Spleen (tissue), 11 donors: ENCODE measurements around the gene EHMT1. TPM values are rescaled to one million over a fixed set of nuclear protein-coding genes. Genes with fewer than 3 reads are reported as not detected.

Experiments
- DNase-seq: peaks from one replicate; pipeline ENCODE4 v3.0.0-alpha.2; 2020
- H3K27ac ChIP-seq, 8 donors: fragments of 200-600 bp; sonication (generic) in 7 of 8; 1 replicate in 4 of 8; 2 replicates in 4 of 8; pipeline versions ENCODE4 v1.5.0 to v1.8.0; 2016 to 2021; ENCODE audit warnings: inconsistent platforms in 4 of 8, mild to moderate bottlenecking in 4 of 8, moderate library complexity in 1 of 8
- H3K27me3 ChIP-seq, 7 donors: fragments of 200-600 bp; sonication (generic) in 6 of 7; replicated peaks in 1 of 7; 1 replicate in 4 of 7; 2 replicates in 3 of 7; pipeline versions ENCODE4 v1.5.0 to v1.8.0; 2016 to 2021; ENCODE audit warnings: inconsistent platforms in 3 of 7, mild to moderate bottlenecking in 1 of 7
- H3K36me3 ChIP-seq, 6 donors: fragments of 200-600 bp; sonication (generic) in 5 of 6; 1 replicate in 4 of 6; 2 replicates in 2 of 6; pipeline versions ENCODE4 v1.5.0 to v1.8.0; 2016 to 2021; ENCODE audit warnings: inconsistent platforms in 2 of 6
- H3K4me1 ChIP-seq, 6 donors: fragments of 200-600 bp; sonication (generic) in 5 of 6; 1 replicate in 3 of 6; 2 replicates in 3 of 6; pipeline versions ENCODE4 v1.5.0 to v1.8.0; 2016 to 2021; ENCODE audit warnings: inconsistent platforms in 3 of 6
- H3K4me3 ChIP-seq, 8 donors: fragments of 200-600 bp; sonication (generic) in 7 of 8; 1 replicate in 4 of 8; 2 replicates in 4 of 8; pipeline versions ENCODE4 v1.5.0 to v1.8.0; 2016 to 2021; ENCODE audit warnings: inconsistent platforms in 4 of 8, mild to moderate bottlenecking in 4 of 8, moderate library complexity in 2 of 8
- H3K9me3 ChIP-seq, 8 donors: fragments of 200-600 bp; sonication (generic) in 7 of 8; 1 replicate in 4 of 8; 2 replicates in 4 of 8; pipeline versions ENCODE4 v1.5.0 to v1.8.0; 2016 to 2021; ENCODE audit warnings: inconsistent platforms in 4 of 8
- POLR2A ChIP-seq, 3 donors: fragments of 450-650 bp; IDR thresholded peaks; one replicate each; pipeline ENCODE4 v1.5.1; 2017; ENCODE audit warnings: antibody characterized with exemption in 3 of 3, mild to moderate bottlenecking in 1 of 3
- POLR2AphosphoS5 ChIP-seq, 3 donors: sonication (generic); formaldehyde crosslinking; IDR thresholded peaks; one replicate each; pipeline ENCODE4 v1.5.1; 2017; ENCODE audit warnings: antibody characterized with exemption in 3 of 3
- WGBS, 5 donors: extraction: QIAGEN DNeasy Blood & Tissue Kit in 3 of 5; methylation state at CpG; one replicate each; pipeline versions ENCODE4 v1.1.5 to v1.1.7; 2013 to 2018; 5-methylcytosine and 5-hydroxymethylcytosine counted together
- intact Hi-C: fragments of 100-400 bp; cut with DNase I; formaldehyde crosslinking; loops from one replicate; pipeline ENCODE4 v1.15.0; 2023; ENCODE audit warnings: low total_unique reads
- polyA plus RNA-seq, 3 donors: library from polyadenylated mRNA; stranded (reverse); fragments of 200-250 nt; gene quantifications; one replicate each; pipeline ENCODE4 v1.2.1, GENCODE V29; 2013
- total RNA-seq, 7 donors: library from RNA; depleted of rRNA in 3 of 7; stranded (reverse); fragments of >200 nt in 3 of 7; fragmentation: NEBNext Ultra II Directional in 4 of 7; extraction: Animal tissue kit (Norgen Biotek cat#: 25700) in 4 of 7; gene quantifications; one replicate each; pipeline versions ENCODE4 v1.1.0 to v1.2.1, GENCODE V29; 2016 to 2021
- TF ChIP-seq, protein P1 (sequence below), 11 experiments: fragments of 200-600 bp in 7 of 11; fragments of 450-650 bp in 4 of 11; sonication (generic) in 4 of 11; IDR thresholded peaks in 8 of 11; conservative IDR thresholded peaks in 3 of 11; 1 replicate in 7 of 11; 2 replicates in 4 of 11; pipeline versions ENCODE4 v1.4.0 to v1.8.0; 2016 to 2021; ENCODE audit warnings: antibody characterized with exemption in 11 of 11, inconsistent platforms in 4 of 11, mild to moderate bottlenecking in 1 of 11
- donor health status: healthy with polysubstance abuse.
- donor health status: DM: no; HTN: no; CAD: no; lungs with moderate emphysema.
- donor health status: DM: no; HTN: no; CAD: no.
- donor health status: Bipolar disorder and iron deficiency.
- donor health status: healthy.
- donor health status: DM: no; HTN: no; CAD: no.
- donor health status: DM: yes; HTN: yes; CAD: no.

EHMT1 gene
- total and polyA plus RNA-seq, 10 donors = 35.5 to 163 (median 122) TPM

DNA sequence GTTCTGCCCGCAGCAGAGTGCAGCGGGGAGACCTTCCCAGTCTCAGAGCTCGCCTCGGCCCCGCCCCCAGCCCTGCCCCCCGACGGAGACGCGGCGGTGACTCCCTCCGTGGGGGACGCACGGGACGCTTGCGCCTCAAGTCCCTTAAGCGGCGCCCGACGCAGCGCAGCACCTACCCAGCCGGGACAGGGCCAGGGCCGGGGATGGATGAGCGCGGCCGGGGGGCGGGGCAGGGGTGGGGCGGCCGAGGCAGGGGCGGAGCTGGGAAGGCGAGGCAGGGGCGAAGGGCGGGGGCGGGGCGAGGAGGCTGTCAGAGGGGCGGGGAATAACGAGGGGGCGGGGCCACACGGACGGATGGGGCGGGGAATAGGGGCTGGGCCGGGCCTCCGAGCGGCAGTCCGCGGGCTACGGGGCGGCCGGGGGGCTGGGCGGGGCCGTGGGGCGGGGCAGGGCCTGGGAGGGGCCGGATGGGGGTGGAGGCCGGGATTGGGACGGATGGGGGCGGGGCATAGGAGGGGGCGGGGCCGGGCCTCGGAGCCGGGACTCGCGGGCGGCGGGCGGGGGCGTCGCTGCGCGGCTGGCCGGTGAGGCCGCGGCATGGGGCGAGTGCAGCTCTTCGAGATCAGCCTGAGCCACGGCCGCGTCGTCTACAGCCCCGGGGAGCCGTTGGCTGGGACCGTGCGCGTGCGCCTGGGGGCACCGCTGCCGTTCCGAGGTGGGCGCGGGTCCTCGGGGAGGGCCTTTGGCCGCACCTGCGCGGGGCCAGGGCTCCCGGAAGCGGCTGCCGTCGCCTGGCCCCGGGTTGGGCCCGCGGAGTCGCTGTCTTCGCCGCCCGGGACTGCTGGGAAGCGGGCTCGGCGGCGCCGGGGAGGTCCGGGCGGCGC, 13.4 kb upstream of the EHMT1 start, which contains the start of gene ARRDC1:
TSS of gene ARRDC1 (plus strand) at position 566 of the 884 bp plus-strand sequence. CDS start at position 598, 32 bp downstream.
- DNase-seq = peak; percentile 99
- intact Hi-C loops = no loop called here
- no peaks in the 10 kb centered on the region for H3K9me3 ChIP-seq
- no peaks in the 10 kb centered on the region for H3K27me3 ChIP-seq
- 0 to 2% (median 1%) methylated on average over 10 to 111 of the region's 111 CpGs for WGBS, 5 donors
- H3K4me1 ChIP-seq = peaks cover 15 to 74% (median 45%) of the 10 kb centered on the region in 6 donors
- H3K36me3 ChIP-seq = peaks cover 0 to 18% (median 0%) of the 10 kb centered on the region in 6 donors
- peak within 1 kb of the TSS; percentile 70 to 97 (median 87) for H3K4me3 ChIP-seq
- H3K27ac ChIP-seq = peak within 1 kb of the TSS; percentile 75 to 98 (median 94)
- TF ChIP-seq POLR2A (IDR thresholded peaks at IDR 0.05) (no peak), POLR2AphosphoS5 (IDR thresholded peaks at IDR 0.05) (peak; percentile 75 to 79 (median 77))
- TF ChIP-seq, protein P1, sequence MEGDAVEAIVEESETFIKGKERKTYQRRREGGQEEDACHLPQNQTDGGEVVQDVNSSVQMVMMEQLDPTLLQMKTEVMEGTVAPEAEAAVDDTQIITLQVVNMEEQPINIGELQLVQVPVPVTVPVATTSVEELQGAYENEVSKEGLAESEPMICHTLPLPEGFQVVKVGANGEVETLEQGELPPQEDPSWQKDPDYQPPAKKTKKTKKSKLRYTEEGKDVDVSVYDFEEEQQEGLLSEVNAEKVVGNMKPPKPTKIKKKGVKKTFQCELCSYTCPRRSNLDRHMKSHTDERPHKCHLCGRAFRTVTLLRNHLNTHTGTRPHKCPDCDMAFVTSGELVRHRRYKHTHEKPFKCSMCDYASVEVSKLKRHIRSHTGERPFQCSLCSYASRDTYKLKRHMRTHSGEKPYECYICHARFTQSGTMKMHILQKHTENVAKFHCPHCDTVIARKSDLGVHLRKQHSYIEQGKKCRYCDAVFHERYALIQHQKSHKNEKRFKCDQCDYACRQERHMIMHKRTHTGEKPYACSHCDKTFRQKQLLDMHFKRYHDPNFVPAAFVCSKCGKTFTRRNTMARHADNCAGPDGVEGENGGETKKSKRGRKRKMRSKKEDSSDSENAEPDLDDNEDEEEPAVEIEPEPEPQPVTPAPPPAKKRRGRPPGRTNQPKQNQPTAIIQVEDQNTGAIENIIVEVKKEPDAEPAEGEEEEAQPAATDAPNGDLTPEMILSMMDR (IDR thresholded peaks at IDR 0.05 in 8 of 11, conservative IDR thresholded peaks at IDR 0.05 in 3 of 11) = peak in 1 of 11 experiments; percentile 8

- no peaks in the 10 kb centered on the region for H3K9me3 ChIP-seq
- WGBS, 5 donors = 0 to 7% (median 4%) methylated on average over 6 to 57 of the region's 57 CpGs
- peak overlapping the region; percentile 70 to 97 (median 87) for H3K4me3 ChIP-seq
- H3K36me3 ChIP-seq = peaks cover 0 to 18% (median 0%) of the 10 kb centered on the region in 6 donors
- TF ChIP-seq, protein P1 (IDR thresholded peaks at IDR 0.05 in 8 of 11, conservative IDR thresholded peaks at IDR 0.05 in 3 of 11) = no peak
- no peak for TF ChIP-seq POLR2AphosphoS5 (IDR thresholded peaks at IDR 0.05)
- DNase-seq = peak; percentile 92
- no peaks in the 10 kb centered on the region for H3K27me3 ChIP-seq
- H3K4me1 ChIP-seq = peaks cover 15 to 82% (median 48%) of the 10 kb centered on the region in 6 donors
- intact Hi-C loops = no loop called here
- H3K27ac ChIP-seq = peak overlapping the region; percentile 75 to 98 (median 94)
These were observed 12.7 kb upstream of the EHMT1 start for GRCh38 chr9:137606005-137606621.

GRCh38 chr9:137606734-137607138, 12.1 kb upstream of the EHMT1 start:
- intact Hi-C loops = no loop called here
- WGBS, 5 donors = 36 to 59% (median 44%) methylated on average over 10 to 13 of the region's 13 CpGs
- peak overlapping the region in 7 of 8 donors; percentile 36 to 98 (median 96) for H3K27ac ChIP-seq

More at GRCh38 chr9:137606734-137607138, 12.1 kb upstream of the EHMT1 start:
- DNase-seq = peak; percentile 90
- TF ChIP-seq POLR2AphosphoS5 (IDR thresholded peaks at IDR 0.05) (no peak), POLR2A (IDR thresholded peaks at IDR 0.05) (no peak)
- TF ChIP-seq, protein P1 (IDR thresholded peaks at IDR 0.05 in 8 of 11, conservative IDR thresholded peaks at IDR 0.05 in 3 of 11) = no peak
- no peaks in the 10 kb centered on the region for H3K9me3 ChIP-seq
- peak overlapping the region; percentile 70 to 97 (median 87) for H3K4me3 ChIP-seq
- H3K36me3 ChIP-seq = peaks cover 0 to 18% (median 0%) of the 10 kb centered on the region in 6 donors
- peaks cover 19 to 88% (median 55%) of the 10 kb centered on the region in 6 donors for H3K4me1 ChIP-seq
- no peaks in the 10 kb centered on the region for H3K27me3 ChIP-seq
